GM21576 (cell line): ENCODE measurements around the gene CFAP126.
A peak's percentile ranks its signal among the peaks of the same experiment; 100 is the strongest.
"Not testable (repeated sequence)": the region's sequence is repeated elsewhere in the genome, so short reads cannot be mapped to it uniquely, and the experiment has no call there.

Source experiments
- ATAC-seq: cut with Tn5 transposase; IDR thresholded peaks from one replicate; pipeline ENCODE4 v1.9.1; 2021; ENCODE audit warnings: mild to moderate bottlenecking, moderate library complexity; ENCODE audit not compliant: unreplicated experiment

The CFAP126 gene

GRCh38 chr1:161367684-161368400, at the start of gene CFAP126:
CFAP126 (minus strand) TSS chr1:161367876; CDS start chr1:161367868, 8 bp downstream.
- peak; percentile 88 for ATAC-seq

- not testable (repeated sequence) for ATAC-seq
Measured at GRCh38 chr1:161413050-161413449, 45.4 kb upstream of the CFAP126 start.

- ATAC-seq = not testable (repeated sequence)
Measured at GRCh38 chr1:161410636-161410970, 42.9 kb upstream of the CFAP126 start.

- not testable (repeated sequence) for ATAC-seq
Measured at GRCh38 chr1:161409848-161410635, 42.4 kb upstream of the CFAP126 start.

GRCh38 chr1:161408429-161409052, 40.9 kb upstream of the CFAP126 start:
- no peak for ATAC-seq

- no peak for ATAC-seq
Measured at GRCh38 chr1:161407451-161407985, 39.8 kb upstream of the CFAP126 start.

GRCh38 chr1:161406551-161406950, 38.9 kb upstream of the CFAP126 start:
- not testable (repeated sequence) for ATAC-seq

GRCh38 chr1:161404051-161404597, 36.4 kb upstream of the CFAP126 start:
- no peak for ATAC-seq

- no peak for ATAC-seq
Measured at GRCh38 chr1:161402446-161402845, 34.8 kb upstream of the CFAP126 start.

- ATAC-seq = peak; percentile 72
Measured at GRCh38 chr1:161399257-161399998, 31.8 kb upstream of the CFAP126 start.

- ATAC-seq = no peak
Measured at GRCh38 chr1:161398900-161399256, 31.2 kb upstream of the CFAP126 start.

GRCh38 chr1:161397038-161397437, 29.4 kb upstream of the CFAP126 start:
- ATAC-seq = not testable (repeated sequence)

- ATAC-seq = no peak
Measured at GRCh38 chr1:161393151-161393550, 25.5 kb upstream of the CFAP126 start.

- ATAC-seq = no peak
Measured at GRCh38 chr1:161391611-161392010, 23.9 kb upstream of the CFAP126 start.

GRCh38 chr1:161391136-161391535, 23.5 kb upstream of the CFAP126 start:
- ATAC-seq = not testable (repeated sequence)

GRCh38 chr1:161390559-161390858, 22.8 kb upstream of the CFAP126 start:
- ATAC-seq = peak; percentile 4

GRCh38 chr1:161389691-161390558, 22.2 kb upstream of the CFAP126 start:
- peak; percentile 62 for ATAC-seq

- ATAC-seq = not testable (repeated sequence)
Measured at GRCh38 chr1:161389158-161389557, 21.5 kb upstream of the CFAP126 start.

- no peak for ATAC-seq
Measured at GRCh38 chr1:161388639-161389038, 21.0 kb upstream of the CFAP126 start.
